ENCODE measurements around the gene CREBBP.

DNA sequence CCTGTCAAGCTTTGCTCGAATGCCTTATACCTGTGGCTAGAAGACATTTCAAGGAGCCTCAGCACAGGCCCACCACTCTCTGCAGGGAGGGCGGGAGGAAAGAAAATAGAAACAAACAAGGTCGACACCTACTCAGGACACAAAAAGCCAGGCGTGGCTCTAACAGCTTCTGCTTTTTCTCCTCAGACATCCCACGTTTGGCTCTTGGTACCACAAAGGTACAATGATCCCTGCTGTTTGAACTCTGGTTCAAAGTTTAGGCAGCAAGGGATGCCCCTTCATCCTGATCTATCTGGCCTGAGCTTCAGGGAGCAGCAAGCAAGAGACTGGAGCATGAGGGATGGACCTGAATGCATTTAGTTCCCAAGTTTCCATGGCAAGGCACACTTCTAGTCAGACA lies 57.1 kb downstream of the CREBBP start:
- TF ChIP-seq, protein P1, sequence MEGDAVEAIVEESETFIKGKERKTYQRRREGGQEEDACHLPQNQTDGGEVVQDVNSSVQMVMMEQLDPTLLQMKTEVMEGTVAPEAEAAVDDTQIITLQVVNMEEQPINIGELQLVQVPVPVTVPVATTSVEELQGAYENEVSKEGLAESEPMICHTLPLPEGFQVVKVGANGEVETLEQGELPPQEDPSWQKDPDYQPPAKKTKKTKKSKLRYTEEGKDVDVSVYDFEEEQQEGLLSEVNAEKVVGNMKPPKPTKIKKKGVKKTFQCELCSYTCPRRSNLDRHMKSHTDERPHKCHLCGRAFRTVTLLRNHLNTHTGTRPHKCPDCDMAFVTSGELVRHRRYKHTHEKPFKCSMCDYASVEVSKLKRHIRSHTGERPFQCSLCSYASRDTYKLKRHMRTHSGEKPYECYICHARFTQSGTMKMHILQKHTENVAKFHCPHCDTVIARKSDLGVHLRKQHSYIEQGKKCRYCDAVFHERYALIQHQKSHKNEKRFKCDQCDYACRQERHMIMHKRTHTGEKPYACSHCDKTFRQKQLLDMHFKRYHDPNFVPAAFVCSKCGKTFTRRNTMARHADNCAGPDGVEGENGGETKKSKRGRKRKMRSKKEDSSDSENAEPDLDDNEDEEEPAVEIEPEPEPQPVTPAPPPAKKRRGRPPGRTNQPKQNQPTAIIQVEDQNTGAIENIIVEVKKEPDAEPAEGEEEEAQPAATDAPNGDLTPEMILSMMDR (IDR thresholded peaks at IDR 0.05) = no peak
- no peak for TF ChIP-seq EP300 (IDR thresholded peaks at IDR 0.05)
- TF ChIP-seq POLR2A (IDR thresholded peaks at IDR 0.05) = no peak
